Upper lobe of left lung (tissue), 4 donors: ENCODE data around the gene TSPAN5.

Source experiments
- CTCF ChIP-seq, 6 experiments: fragments of 450-650 bp in 4 of 6; fragments of 200-600 bp in 2 of 6; sonication (generic) in 2 of 6; IDR thresholded peaks; one replicate each; pipeline ENCODE4 v1.5.1; 2016 to 2019; ENCODE audit warnings: antibody characterized with exemption in 6 of 6
- POLR2AphosphoS5 ChIP-seq, 2 donors: sonication (generic); formaldehyde crosslinking; IDR thresholded peaks; one replicate each; pipeline ENCODE4 v1.5.1; 2017; ENCODE audit warnings: antibody characterized with exemption in 2 of 2

GRCh38 chr4:98466868-98467599 is 191.4 kb downstream of the TSPAN5 start:
- no peak for TF ChIP-seq POLR2AphosphoS5 (IDR thresholded peaks at IDR 0.05)
- TF ChIP-seq CTCF (IDR thresholded peaks at IDR 0.05): no peak
